SK-N-DZ (cell line): ENCODE data around the gene SNRK.
"Not testable (repeated sequence)": the region's sequence is repeated elsewhere in the genome, so short reads cannot be mapped to it uniquely, and the experiment has no call there.

Experiments
- DNase-seq: peaks from one replicate; pipeline ENCODE4 v3.0.0-alpha.2; 2015; ENCODE audit warnings: low spot score

SNRK gene

DNA sequence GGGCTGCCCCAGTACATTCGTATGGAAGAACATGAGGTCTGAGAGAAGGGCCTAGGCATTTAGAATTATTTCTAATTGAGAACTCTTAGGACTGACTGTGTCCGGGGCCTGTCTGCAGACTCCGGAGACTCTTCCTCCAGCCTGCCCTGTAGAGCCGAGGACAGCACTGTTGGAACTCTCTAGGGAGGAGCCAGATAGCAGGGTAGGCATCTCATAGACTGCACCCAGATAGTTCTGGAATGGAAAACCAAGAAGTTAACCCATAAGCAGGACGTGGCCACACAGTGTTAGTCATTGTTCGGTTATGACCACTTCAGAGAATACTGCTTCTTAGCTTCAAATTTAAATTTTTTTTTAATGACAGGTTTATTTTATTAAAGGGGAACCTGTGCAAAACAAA is 59.5 kb downstream of the SNRK start:
- DNase-seq = no peak

DNA sequence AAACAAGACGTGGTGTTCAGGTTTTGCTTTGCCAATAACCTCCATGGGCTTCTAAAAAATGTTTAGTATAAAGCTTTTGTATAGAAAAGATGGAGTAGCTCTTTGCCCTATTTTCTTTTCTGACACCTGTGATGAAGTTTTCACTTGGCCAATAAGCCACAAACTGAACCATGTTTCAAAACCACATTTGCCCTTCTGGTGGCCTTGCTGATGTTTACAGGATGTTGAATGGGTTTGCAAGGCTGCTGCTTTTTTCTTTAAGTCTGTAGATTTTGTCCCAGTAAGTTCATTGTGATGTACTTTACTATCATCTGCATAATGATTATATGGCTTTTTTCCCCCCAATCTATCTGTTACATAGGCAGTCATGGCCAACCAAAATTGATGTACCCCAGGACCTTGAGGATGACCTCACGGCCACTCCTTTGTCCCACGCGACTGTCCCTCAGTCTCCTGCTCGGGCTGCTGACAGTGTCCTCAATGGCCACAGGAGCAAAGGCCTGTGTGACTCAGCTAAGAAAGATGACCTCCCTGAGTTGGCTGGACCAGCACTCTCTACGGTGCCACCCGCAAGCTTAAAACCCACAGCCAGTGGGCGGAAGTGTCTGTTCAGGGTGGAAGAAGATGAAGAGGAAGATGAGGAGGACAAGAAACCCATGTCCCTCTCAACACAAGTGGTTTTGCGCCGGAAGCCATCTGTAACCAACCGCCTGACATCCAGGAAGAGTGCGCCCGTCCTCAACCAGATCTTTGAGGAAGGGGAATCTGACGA is 60.8 kb downstream of the SNRK start:
- DNase-seq = no peak

DNA sequence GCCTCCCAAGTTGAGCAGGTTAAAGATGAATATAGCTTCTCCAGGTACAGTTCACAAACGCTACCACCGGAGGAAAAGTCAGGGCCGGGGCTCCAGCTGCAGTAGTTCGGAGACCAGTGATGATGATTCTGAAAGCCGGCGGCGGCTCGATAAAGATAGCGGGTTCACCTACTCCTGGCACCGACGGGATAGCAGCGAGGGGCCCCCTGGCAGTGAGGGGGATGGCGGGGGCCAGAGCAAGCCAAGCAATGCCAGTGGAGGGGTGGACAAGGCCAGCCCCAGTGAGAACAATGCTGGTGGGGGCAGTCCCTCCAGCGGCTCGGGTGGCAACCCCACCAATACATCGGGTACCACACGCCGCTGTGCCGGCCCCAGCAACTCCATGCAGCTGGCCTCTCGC is 61.4 kb downstream of the SNRK start:
- no peak for DNase-seq

DNA sequence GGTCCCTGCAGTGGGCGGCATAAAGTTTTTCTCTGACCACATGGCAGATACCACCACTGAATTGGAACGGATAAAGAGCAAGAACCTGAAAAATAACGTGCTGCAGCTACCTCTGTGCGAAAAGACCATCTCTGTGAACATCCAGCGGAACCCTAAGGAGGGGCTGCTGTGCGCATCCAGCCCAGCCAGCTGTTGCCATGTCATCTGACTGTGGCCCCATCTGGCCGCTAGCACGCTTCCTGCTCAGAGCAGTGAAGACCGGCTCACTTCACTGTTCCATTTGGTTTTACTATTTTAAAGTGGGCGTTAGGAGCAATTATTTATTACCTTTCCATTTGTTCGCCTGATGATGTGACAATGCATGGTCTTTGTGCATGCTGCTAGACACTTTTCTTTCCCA is 62.0 kb downstream of the SNRK start:
- no peak for DNase-seq

- DNase-seq = no peak
These were observed 62.7 kb downstream of the SNRK start for GRCh38 chr3:43348852-43349574.

DNA sequence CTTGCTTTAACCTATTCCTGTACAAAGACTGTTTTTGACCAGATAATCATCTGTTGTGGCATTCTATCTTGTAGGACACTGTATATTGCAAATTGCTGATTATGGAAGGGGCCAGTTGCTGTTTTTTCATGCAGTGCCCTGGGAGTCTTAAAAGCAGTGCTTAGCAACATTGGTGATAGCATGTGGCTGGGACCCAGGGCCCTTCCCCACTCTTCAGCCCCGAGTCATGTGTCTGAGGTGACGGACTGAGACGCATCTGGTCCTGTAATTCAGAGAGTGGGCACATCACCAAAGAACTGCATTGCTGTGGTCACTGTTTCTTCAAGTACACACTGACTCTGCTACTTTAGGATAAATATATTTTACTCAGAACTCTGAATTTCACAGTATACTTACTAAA is 63.4 kb downstream of the SNRK start:
- no peak for DNase-seq

DNA sequence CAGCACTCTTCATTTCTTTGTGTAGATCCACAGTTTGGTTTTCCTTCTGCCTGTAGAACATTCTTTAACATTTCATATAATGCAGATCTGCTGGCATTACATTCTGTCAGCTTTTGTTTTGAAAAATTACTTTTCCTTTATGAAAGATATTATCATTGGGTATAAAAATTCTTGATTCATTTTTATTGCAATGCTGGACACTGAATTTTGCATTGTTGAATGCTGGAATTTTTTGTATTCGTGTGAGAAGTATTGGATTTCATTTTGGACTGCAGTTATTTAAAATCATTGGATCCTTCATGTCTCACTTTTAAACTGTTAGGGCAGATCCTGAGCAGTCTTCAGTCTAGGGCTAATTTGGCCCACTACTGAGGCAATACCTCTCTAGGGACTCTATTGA is 67.1 kb downstream of the SNRK start:
- no peak for DNase-seq

DNA sequence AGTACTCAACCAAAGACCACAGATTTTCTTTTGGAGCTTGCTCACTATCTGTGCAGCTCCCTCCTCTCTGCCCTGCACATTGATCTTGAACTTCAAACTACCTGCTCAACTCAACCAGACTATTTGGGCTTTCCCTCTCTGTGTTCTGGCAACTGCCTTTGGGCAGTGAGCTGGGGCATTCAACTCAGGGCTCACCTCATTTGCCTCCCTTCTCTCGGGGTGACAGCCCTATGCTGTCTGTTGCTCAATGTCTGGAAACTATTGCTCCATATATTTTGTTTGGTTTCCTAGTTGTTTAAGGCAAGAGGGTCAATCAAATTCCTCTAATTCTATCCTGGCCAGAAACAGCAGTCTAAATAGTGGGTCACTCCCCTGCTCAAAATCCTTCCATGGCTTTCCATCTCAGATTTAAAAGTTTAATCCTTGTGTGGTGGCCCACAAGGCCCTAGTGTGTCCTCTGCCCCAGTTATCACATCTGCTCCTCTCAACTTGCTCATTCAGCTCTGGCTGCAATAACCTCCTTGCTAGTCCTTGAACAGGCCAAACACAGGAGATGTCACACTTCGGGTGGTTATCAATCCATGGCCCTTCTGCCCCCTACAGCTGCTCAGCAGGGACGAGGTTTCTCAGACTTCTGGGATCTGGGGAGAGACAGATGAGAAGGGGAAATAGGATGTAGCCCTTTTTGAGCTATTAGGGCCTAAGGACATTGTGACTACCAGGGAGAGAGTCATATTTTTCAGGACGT is 67.8 kb downstream of the SNRK start:
- no peak for DNase-seq

DNA sequence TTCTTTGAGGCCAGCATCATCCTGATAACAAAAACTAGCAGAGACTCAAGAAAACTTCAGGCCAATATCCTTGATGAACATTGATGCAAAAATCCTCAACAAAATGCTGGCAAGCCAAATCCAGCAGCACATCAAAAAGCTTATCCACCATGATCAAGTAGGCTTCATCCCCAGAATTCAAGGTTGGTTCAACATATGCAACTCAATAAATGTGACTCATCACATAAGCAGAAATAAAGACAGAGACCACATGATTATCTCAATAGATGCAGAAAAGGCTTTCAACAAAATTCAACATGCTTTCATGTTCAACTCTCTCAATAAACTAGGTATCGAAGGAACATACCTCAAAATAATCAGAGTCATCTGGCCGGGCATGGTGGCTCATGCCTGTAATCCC is 69.7 kb downstream of the SNRK start:
- not testable (repeated sequence) for DNase-seq

GRCh38 chr3:43361077-43361476 is 74.7 kb downstream of the SNRK start:
- DNase-seq = no peak

DNA sequence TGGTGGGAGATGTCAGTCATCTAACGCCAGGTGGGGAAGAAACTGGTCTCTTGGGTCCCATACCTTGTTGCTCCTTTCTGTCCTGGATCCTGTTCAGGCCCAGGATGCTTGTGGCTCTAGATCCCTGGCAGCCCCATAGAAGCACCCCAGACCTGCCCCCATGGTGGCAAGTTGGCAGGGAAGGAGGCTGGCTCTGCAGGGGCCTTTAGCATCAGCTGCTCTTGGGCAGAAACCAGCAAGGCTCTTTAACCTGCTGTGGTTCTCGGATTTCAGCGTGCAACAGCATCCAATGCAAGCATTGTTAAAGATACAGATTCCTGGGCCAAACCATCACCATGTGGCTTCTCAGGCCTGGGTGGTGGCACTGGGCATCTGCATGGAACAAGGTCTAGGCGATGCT is 75.8 kb downstream of the SNRK start:
- DNase-seq = no peak

DNA sequence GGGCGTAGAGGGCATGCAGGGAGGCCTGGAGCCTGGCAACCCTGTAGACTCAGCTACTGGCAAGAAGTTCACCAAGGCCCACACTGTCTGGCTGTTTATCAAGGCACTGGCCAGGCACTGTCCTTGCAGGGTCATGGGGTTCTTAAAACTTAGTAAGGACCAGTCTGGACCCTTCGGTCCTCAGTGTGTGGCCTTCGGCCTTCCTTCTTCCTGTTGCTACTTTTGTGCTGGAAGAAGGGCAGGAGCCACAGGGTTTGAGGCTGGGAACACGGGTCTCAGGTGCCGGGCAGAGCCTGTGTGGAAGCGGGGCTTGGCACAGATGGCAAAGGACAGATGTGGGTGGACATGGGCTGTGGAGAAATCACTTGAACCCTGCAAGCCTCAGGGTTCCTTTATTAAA is 76.6 kb downstream of the SNRK start:
- no peak for DNase-seq

DNA sequence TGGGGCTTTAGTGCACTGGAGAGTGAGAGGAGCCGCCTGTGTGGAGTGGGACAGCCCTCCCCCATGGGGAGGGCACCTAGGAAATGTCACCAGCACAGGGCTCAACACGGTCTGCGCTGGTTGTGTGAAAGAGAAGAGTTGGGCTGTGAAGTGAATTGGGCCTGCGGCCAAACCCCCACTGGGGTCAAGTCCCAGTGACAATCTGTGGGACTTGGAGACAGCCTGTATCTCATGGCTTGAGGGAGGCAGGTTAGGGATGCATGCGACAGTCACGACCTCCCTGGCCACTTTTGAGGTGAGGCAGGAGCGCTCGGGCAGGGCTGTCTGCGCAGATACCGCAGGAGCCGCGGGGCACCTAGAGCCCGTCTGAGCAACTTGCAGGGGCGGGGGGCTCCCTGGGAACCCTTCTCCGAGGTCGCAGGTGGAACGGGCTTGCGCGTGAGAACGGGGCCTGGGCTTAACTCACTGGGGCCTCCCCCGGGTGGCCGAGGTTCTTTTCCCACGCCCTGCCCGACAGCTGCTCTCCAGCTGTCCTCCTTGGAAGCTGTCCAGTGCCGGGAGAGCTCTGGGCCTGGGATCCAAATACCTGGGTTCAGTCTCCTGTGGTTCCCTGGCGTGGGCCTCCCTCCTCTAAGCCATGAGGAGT is 77.4 kb downstream of the SNRK start:
- DNase-seq = no peak

GRCh38 chr3:43364494-43364893 is 78.2 kb downstream of the SNRK start:
- no peak for DNase-seq

DNA sequence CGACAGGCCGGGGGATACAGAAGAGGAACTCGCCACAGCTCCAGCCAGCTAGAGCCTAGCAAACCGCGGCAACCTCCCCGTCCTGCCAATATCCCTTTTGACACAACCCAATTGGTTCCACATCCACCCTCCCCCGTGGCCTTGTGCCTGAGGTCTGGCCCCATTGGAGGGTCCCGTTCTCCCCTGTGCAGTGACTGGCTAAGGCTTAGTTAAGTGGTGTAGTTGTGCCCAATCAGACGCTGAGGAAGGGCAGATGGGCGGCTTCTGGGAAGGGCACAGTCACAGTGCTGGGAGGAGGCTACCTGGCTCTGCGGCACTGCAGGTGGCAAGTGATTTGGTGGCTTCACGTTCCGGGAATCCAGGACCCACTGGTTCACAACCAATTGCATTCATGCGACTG is 78.6 kb downstream of the SNRK start:
- no peak for DNase-seq

- DNase-seq = no peak
These were observed 79.4 kb downstream of the SNRK start for GRCh38 chr3:43365601-43366305.

DNA sequence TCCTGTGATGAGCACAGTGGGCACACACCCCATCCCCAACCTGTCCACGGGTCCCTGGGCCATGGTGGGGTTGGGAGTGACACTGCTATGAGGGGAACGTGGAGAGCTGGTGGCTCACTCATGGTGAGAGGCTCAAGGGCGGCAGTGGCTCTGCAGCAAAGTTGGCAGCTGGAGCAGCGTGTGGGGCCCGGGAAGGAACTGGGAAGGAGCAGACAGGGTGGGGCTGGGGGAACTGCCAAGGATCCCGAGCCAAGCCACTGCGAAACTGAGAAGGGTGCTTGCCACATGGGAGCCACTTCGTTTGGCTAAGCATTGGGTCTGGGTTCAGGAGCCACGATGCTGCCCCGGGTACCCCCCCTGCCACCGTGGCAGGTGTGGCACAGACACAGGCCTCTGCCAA is 80.1 kb downstream of the SNRK start:
- DNase-seq = no peak

GRCh38 chr3:43366885-43367284 is 80.5 kb downstream of the SNRK start:
- DNase-seq = no peak

GRCh38 chr3:43369404-43370292 is 83.3 kb downstream of the SNRK start:
- no peak for DNase-seq

GRCh38 chr3:43370293-43370980 is 84.1 kb downstream of the SNRK start:
- DNase-seq = no peak
